Smooth muscle cell (in vitro differentiated cells): Measurements from ENCODE around the gene OGDHL. TPM values are rescaled to one million over a fixed set of nuclear protein-coding genes. Genes with fewer than 3 reads are reported as not detected.

Experiments used
- DNase-seq: peaks from one replicate; lab custom pipeline; 2025; ENCODE audit not compliant: unreplicated experiment; lab: John Stamatoyannopoulos, UW
- H2AFZ ChIP-seq: fragments of 200-600 bp; sonication (generic); 2 replicates; pipeline ENCODE4 v1.6.0; 2016; ENCODE audit warnings: antibody characterized with exemption, low read depth, mild to moderate bottlenecking
- H3F3A ChIP-seq: fragments of 200-600 bp; sonication (generic); 2 replicates; pipeline ENCODE4 v1.6.0; 2017; ENCODE audit warnings: antibody characterized with exemption, low read depth
- H3K27ac ChIP-seq: fragments of 200-600 bp; sonication (generic); 2 replicates; pipeline ENCODE4 v1.5.1; 2016; ENCODE audit warnings: low read depth, mild to moderate bottlenecking
- H3K27me3 ChIP-seq: fragments of 200-600 bp; sonication (generic); 2 replicates; pipeline ENCODE4 v1.6.1; 2016; ENCODE audit warnings: low read depth, mild to moderate bottlenecking
- H3K36me3 ChIP-seq: fragments of 200-600 bp; sonication (generic); 2 replicates; pipeline ENCODE4 v1.5.1; 2016; ENCODE audit warnings: low read depth
- H3K4me1 ChIP-seq: fragments of 200-600 bp; sonication (generic); 2 replicates; pipeline ENCODE4 v1.5.1; 2016; ENCODE audit warnings: low read depth
- H3K4me2 ChIP-seq: fragments of 200-600 bp; sonication (generic); 2 replicates; pipeline ENCODE4 v1.6.0; 2016; ENCODE audit warnings: mild to moderate bottlenecking
- H3K4me3 ChIP-seq: fragments of 200-600 bp; sonication (generic); 2 replicates; pipeline ENCODE4 v1.5.1; 2016; ENCODE audit warnings: mild to moderate bottlenecking
- H3K79me2 ChIP-seq: fragments of 200-600 bp; sonication (generic); 2 replicates; pipeline ENCODE4 v1.6.0; 2016; ENCODE audit warnings: low read depth, mild to moderate bottlenecking
- H3K9ac ChIP-seq: fragments of 200-600 bp; sonication (generic); 2 replicates; pipeline ENCODE4 v1.6.0; 2016; ENCODE audit warnings: low read depth
- H3K9me3 ChIP-seq: fragments of 200-600 bp; sonication (generic); replicated peaks from 2 replicates; pipeline ENCODE4 v1.5.1; 2016; ENCODE audit warnings: low read depth
- H4K20me1 ChIP-seq: fragments of 200-600 bp; sonication (generic); 2 replicates; pipeline ENCODE4 v1.6.0; 2016; ENCODE audit warnings: low read depth
- WGBS: methylation state at CpG from one replicate; pipeline ENCODE4 v1.1.7; 2016; ENCODE audit warnings: low lambda C conversion rate; 5-methylcytosine and 5-hydroxymethylcytosine counted together
- polyA plus RNA-seq: library from polyadenylated mRNA; unstranded; fragments of >200 nt; fragmentation: Nextera tagmentation; extraction: Ambion mirVana; gene quantifications from 2 replicates; pipeline ENCODE4 v1.2.1, GENCODE V29; 2016
- total RNA-seq: library from RNA; depleted of rRNA; stranded (reverse); fragments of >200 nt; gene quantifications from 2 replicates; pipeline ENCODE4 v1.2.3, GENCODE V29; 2014
- TF ChIP-seq, protein P1 (sequence below): fragments of 200-600 bp; sonication (generic); IDR thresholded peaks from 2 replicates; pipeline ENCODE4 v1.5.1; 2017; ENCODE audit warnings: borderline replicate concordance, mild to moderate bottlenecking, antibody characterized with exemption; ENCODE audit not compliant: insufficient read depth, poor library complexity, severe bottlenecking

OGDHL gene
- total and polyA plus RNA-seq, 2 experiments from 2014 or later: 1.3 to 1.7 TPM

DNA sequence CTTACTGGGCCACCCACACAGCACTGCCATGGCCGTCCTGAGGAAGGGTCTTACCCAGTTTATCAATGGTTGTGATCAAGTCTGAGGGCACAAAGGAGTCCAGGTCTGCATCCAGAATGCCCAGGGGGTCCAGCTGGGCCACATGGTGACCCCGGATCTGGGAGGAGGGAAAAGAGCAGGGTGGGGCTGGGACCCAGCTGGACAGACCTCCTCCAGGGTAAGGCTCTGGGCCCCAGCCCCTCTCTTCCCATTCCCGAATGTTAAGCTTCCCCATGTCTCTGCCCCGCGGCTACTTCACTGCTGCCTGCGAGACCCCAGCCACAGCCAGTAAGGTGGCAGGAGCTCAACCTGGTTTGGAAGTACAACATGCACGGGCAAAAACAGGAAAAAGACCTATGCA, 9.5 kb downstream of the OGDHL start:
- Histone ChIP-seq H3K4me1 (no peaks in the 10 kb centered on the region), H2AFZ (no peak overlapping the region), H3K9me3 (no peaks in the 10 kb centered on the region), H3F3A (no peaks in the 10 kb centered on the region), H3K4me3 (no peak overlapping the region), H3K36me3 (no peaks in the 10 kb centered on the region), H3K79me2 (no peaks in the 10 kb centered on the region), H3K4me2 (no peak overlapping the region), H3K27me3 (no peaks in the 10 kb centered on the region), H4K20me1 (no peaks in the 10 kb centered on the region), H3K27ac (no peak overlapping the region), H3K9ac (no peak overlapping the region)
- 85% methylated on average over 7 of the region's 7 CpGs for WGBS
- no peak for DNase-seq
- TF ChIP-seq, protein P1, sequence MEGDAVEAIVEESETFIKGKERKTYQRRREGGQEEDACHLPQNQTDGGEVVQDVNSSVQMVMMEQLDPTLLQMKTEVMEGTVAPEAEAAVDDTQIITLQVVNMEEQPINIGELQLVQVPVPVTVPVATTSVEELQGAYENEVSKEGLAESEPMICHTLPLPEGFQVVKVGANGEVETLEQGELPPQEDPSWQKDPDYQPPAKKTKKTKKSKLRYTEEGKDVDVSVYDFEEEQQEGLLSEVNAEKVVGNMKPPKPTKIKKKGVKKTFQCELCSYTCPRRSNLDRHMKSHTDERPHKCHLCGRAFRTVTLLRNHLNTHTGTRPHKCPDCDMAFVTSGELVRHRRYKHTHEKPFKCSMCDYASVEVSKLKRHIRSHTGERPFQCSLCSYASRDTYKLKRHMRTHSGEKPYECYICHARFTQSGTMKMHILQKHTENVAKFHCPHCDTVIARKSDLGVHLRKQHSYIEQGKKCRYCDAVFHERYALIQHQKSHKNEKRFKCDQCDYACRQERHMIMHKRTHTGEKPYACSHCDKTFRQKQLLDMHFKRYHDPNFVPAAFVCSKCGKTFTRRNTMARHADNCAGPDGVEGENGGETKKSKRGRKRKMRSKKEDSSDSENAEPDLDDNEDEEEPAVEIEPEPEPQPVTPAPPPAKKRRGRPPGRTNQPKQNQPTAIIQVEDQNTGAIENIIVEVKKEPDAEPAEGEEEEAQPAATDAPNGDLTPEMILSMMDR: no peak

DNA sequence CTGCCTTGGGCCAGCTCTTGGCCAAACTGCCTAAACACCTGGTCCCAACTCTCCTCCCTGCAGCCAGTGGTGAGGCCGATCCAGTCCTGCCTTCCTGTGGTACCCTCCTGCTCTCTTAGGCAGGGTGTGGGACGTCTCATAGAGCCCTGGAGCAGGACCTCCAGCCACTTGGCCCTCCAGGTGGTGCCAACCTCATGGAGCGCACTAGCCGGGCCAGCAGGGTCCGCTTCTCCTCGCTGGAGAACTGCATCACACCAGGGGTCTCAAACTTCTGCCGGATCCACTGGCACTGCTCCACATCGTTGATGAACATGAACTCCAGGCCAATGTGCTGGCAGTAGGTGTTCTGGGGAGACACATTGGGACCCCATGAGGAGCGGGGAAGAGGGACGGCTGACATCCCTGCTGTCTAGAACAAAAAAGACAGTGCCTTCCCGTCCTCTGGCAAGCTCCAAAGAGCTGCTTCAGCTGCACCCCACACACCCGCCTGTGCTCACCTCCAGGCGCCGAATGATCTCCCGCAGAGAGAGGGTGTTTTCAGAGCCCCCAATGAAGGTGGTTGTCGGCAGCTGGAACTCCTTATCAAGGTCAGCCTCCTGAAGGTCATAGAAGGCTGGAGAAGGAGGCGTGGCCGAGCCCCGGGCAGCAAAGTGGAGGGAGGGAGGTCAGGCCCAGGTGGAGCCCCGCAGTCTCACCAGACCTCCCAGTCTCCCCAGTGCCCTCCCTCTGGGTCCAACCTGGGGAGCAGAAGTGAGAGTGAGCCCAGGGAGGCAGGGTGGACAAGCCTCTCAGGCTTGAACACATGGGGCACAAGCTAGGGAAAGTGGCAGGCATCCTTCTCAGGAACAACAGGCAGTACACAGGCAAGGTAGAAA, 10.2 kb downstream of the OGDHL start:
- no peak overlapping the region for H2AFZ ChIP-seq
- WGBS: 92% methylated on average over 20 of the region's 20 CpGs
- no peaks in the 10 kb centered on the region for H3F3A ChIP-seq

DNA sequence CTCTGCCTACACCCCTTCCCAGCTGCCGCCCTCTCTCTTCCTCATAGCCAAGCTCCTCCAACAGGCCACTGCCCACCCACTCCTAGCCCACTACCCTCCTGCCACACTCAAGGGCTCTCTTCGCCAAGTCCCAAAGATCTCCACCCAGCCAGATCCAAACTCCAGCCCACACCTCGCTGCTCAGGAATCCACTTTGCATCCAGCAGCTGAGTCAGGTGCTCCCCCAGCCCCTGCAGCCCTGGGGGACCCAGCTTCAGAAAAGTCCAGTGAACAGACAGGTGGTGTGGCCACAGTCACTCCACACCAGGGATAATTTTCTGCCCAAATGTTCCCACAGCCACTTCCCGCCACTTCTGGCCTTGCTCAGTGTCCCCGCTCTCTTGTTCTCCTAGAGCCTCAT, 10.9 kb downstream of the OGDHL start:
- no peak overlapping the region for H3K4me2 ChIP-seq
- TF ChIP-seq, protein P1: no peak

More for the DNA sequence above, 10.2 kb downstream of the OGDHL start:
- no peaks in the 10 kb centered on the region for H3K4me1 ChIP-seq
- no peak overlapping the region for H3K4me3 ChIP-seq
- no peaks in the 10 kb centered on the region for H3K79me2 ChIP-seq
- no peak for DNase-seq
- no peaks in the 10 kb centered on the region for H3K36me3 ChIP-seq
- TF ChIP-seq, protein P1: no peak
- no peak overlapping the region for H3K27ac ChIP-seq
- H4K20me1 ChIP-seq: no peaks in the 10 kb centered on the region
- H3K9ac ChIP-seq: no peak overlapping the region
- H3K27me3 ChIP-seq: no peaks in the 10 kb centered on the region
- H3K9me3 ChIP-seq: no peaks in the 10 kb centered on the region
- H3K4me2 ChIP-seq: no peak overlapping the region

More for the DNA sequence above, 10.9 kb downstream of the OGDHL start:
- H3K79me2 ChIP-seq: no peaks in the 10 kb centered on the region
- H3K4me1 ChIP-seq: no peaks in the 10 kb centered on the region
- no peaks in the 10 kb centered on the region for H3F3A ChIP-seq
- no peak overlapping the region for H3K4me3 ChIP-seq
- 85% methylated on average over 5 of the region's 5 CpGs for WGBS
- H3K9ac ChIP-seq: no peak overlapping the region
- H4K20me1 ChIP-seq: no peaks in the 10 kb centered on the region
- DNase-seq: no peak
- H3K27me3 ChIP-seq: no peaks in the 10 kb centered on the region
- H3K36me3 ChIP-seq: no peaks in the 10 kb centered on the region
- H2AFZ ChIP-seq: no peak overlapping the region
- H3K27ac ChIP-seq: no peak overlapping the region
- no peaks in the 10 kb centered on the region for H3K9me3 ChIP-seq
